HepG2 (cell line): Measurements from ENCODE around the gene RAB15. TPM values are rescaled to one million over a fixed set of nuclear protein-coding genes. Genes with fewer than 3 reads are reported as not detected.

ENCODE experiments used
- CCAR2 ChIP-seq: fragments of 200-400 bp; formaldehyde crosslinking; optimal IDR thresholded peaks from 2 replicates; pipeline ENCODE3; 2018; ENCODE audit warnings: low read depth, mild to moderate bottlenecking, low read length, moderate library complexity
- CREB1 ChIP-seq, 2 experiments: fragments of 450-650 bp in 1 of 2; IDR thresholded peaks; 2 replicates each; pipeline ENCODE4 v1.6.1; 2016 to 2017; ENCODE audit warnings: control low read depth in 1 of 2, mild to moderate bottlenecking in 1 of 2, missing compliant biosample characterization in 1 of 2, missing genetic modification characterization in 1 of 2
- ETV6 ChIP-seq: sonication (generic); formaldehyde crosslinking; conservative IDR thresholded peaks from 2 replicates; pipeline ENCODE4 v1.4.0; 2020; ENCODE audit warnings: missing genetic modification reagents
- HNRNPH1 ChIP-seq: fragments of 200-400 bp; formaldehyde crosslinking; optimal IDR thresholded peaks from 2 replicates; pipeline ENCODE3; 2017; ENCODE audit warnings: mild to moderate bottlenecking, low read depth, low read length
- HNRNPL ChIP-seq: fragments of 200-400 bp; formaldehyde crosslinking; IDR thresholded peaks from 2 replicates; pipeline ENCODE4 v1.6.1; 2017; ENCODE audit warnings: mild to moderate bottlenecking, low read depth, low read length
- KLF12 ChIP-seq: sonication (generic); formaldehyde crosslinking; IDR thresholded peaks from 2 replicates; pipeline ENCODE4 v1.4.0; 2020; ENCODE audit warnings: missing genetic modification reagents, borderline replicate concordance
- KMT2A ChIP-seq: sonication (generic); formaldehyde crosslinking; IDR thresholded peaks from 2 replicates; pipeline ENCODE4 v1.4.0; 2020; ENCODE audit warnings: missing genetic modification reagents
- MIXL1 ChIP-seq: IDR thresholded peaks from 2 replicates; pipeline ENCODE4 v1.6.1; 2016
- NFIC ChIP-seq: IDR thresholded peaks from 2 replicates; pipeline ENCODE4 v1.6.1; 2012; ENCODE audit warnings: mild to moderate bottlenecking, low read length, inconsistent platforms
- NR2C2 ChIP-seq: sonication (generic); formaldehyde crosslinking; IDR thresholded peaks from 2 replicates; pipeline ENCODE4 v1.4.0; 2020; ENCODE audit warnings: missing genetic modification reagents, mild to moderate bottlenecking, moderate library complexity, borderline replicate concordance
- POLR2AphosphoS5 ChIP-seq: IDR thresholded peaks from 2 replicates; pipeline ENCODE4 v1.6.1; 2012; ENCODE audit warnings: low read depth, low read length
- RAD51 ChIP-seq: fragments of 450-650 bp; IDR thresholded peaks from 2 replicates; pipeline ENCODE4 v1.6.1; 2016; ENCODE audit warnings: borderline replicate concordance
- RBFOX2 ChIP-seq: fragments of 200-400 bp; formaldehyde crosslinking; IDR thresholded peaks from 2 replicates; pipeline ENCODE4 v1.6.1; 2017; ENCODE audit warnings: low read depth, mild to moderate bottlenecking, low read length
- SNAI1 ChIP-seq: sonication (generic); formaldehyde crosslinking; IDR thresholded peaks from 2 replicates; pipeline ENCODE4 v1.5.0; 2020; ENCODE audit warnings: mild to moderate bottlenecking, missing genetic modification reagents, borderline replicate concordance
- ZFAT ChIP-seq: sonication (generic); formaldehyde crosslinking; conservative IDR thresholded peaks from 2 replicates; pipeline ENCODE4 v1.8.1; 2023; ENCODE audit warnings: missing genetic modification reagents, inconsistent platforms
- ZFX ChIP-seq: sonication (generic); formaldehyde crosslinking; IDR thresholded peaks from 2 replicates; pipeline ENCODE4 v1.4.0; 2020; ENCODE audit warnings: mild to moderate bottlenecking, low read depth, missing genetic modification reagents, moderate library complexity
- ZKSCAN1 ChIP-seq: fragments of 150-350 bp; IDR thresholded peaks from 2 replicates; pipeline ENCODE4 v1.6.1; 2014; ENCODE audit warnings: low read length
- ZNF143 ChIP-seq: sonication (generic); formaldehyde crosslinking; IDR thresholded peaks from 2 replicates; pipeline ENCODE4 v1.4.0; 2020; ENCODE audit warnings: missing genetic modification reagents
- ZNF232 ChIP-seq: sonication (generic); formaldehyde crosslinking; IDR thresholded peaks from 2 replicates; pipeline ENCODE4 v1.4.0; 2020; ENCODE audit warnings: missing genetic modification reagents, borderline replicate concordance
- ZNF274 ChIP-seq: sonication (generic); formaldehyde crosslinking; IDR thresholded peaks from 2 replicates; pipeline ENCODE4 v1.5.1; 2020; ENCODE audit warnings: mild to moderate bottlenecking, missing genetic modification reagents
- ZNF615 ChIP-seq: sonication (generic); formaldehyde crosslinking; IDR thresholded peaks from 2 replicates; pipeline ENCODE4 v1.5.0; 2020; ENCODE audit warnings: mild to moderate bottlenecking, missing genetic modification reagents, borderline replicate concordance
- ZNF780A ChIP-seq: sonication (generic); formaldehyde crosslinking; IDR thresholded peaks from 2 replicates; pipeline ENCODE4 v1.8.0; 2022; ENCODE audit warnings: mild to moderate bottlenecking, missing genetic modification reagents, moderate library complexity
- polyA plus RNA-seq, 8 experiments: library from polyadenylated mRNA; depleted of rRNA in 3 of 8; stranded (reverse) in 7 of 8; unstranded in 1 of 8; fragments of >200 nt; fragmentation: Illumina TruSeq in 4 of 8; extraction: Trizol in 4 of 8; gene quantifications; 2 replicates each; pipeline versions ENCODE4 v1.2.1 to v1.2.3, GENCODE V29; 2011 to 2016; ENCODE audit warnings: low read depth in 4 of 8, missing spikeins in 1 of 8, mixed read lengths in 1 of 8; ENCODE audit not compliant: insufficient read depth in 1 of 8
- total RNA-seq, 5 experiments: library from RNA; depleted of rRNA; stranded (reverse); fragments of >200 nt; fragmentation: Illumina TruSeq; extraction: Trizol; gene quantifications; 2 replicates each; pipeline ENCODE4 v1.2.3, GENCODE V29; 2016; ENCODE audit warnings: low read depth in 1 of 5
- TF ChIP-seq, protein P1 (sequence below): sonication (generic); formaldehyde crosslinking; IDR thresholded peaks from 2 replicates; pipeline ENCODE4; 2020; ENCODE audit warnings: missing genetic modification reagents, mild to moderate bottlenecking, borderline replicate concordance
- TF ChIP-seq, protein P2 (sequence below): sonication (generic); formaldehyde crosslinking; IDR thresholded peaks from 2 replicates; pipeline ENCODE4 v1.5.0; 2020; ENCODE audit warnings: missing genetic modification reagents
- TF ChIP-seq, protein P3 (sequence below): IDR thresholded peaks from 2 replicates; pipeline ENCODE4 v1.6.1; 2016
- TF ChIP-seq, protein P4 (sequence below): sonication (generic); formaldehyde crosslinking; IDR thresholded peaks from 2 replicates; pipeline ENCODE4 v1.8.1; 2023; ENCODE audit warnings: missing genetic modification reagents, inconsistent platforms, borderline replicate concordance

The RAB15 gene
- total and polyA plus RNA-seq, 2 of the 13 experiments (the other 11 are each of a cell fraction or from before 2014, with no cell fraction given) = 7.4 to 18.5 TPM

DNA sequence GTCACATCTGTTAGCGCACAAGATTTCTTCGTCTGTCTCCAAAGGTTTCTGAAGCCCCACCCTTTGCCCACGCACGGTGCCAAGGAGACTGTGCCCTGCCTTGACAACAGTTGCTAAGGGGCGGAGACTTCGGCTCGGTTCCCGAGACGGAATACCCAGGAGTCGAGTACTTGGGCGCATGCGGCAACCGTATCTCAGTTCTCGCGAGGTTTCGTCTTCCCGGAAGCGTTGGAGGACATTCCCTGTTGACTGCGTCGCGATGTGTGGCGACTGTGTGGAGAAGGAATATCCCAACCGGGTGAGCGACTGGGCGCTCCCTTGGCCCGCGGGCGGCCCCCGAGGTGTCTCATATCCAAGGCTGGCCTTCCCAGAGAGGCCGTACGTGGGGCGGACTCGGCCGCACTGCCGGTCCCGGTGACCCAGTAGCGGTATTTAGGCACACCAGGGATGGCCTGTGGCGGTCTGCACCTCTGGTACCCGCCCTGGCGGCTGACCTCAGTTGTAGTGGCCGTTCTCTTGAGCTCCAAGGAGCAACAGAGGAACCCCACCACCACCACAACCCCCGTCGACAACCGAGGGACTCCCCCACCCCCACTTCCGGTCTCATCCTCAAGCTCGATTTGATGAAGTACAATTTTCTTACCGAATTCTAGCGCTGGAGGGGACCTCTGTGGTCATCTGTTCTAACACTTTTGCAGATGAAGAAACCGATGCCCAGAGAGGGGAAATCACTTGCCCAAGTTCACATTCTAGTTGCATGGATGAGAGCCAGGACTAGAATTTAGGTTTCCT, 57.7 kb downstream of the RAB15 start, which contains the start of gene CHURC1 (continued):
- TF ChIP-seq, protein P1, sequence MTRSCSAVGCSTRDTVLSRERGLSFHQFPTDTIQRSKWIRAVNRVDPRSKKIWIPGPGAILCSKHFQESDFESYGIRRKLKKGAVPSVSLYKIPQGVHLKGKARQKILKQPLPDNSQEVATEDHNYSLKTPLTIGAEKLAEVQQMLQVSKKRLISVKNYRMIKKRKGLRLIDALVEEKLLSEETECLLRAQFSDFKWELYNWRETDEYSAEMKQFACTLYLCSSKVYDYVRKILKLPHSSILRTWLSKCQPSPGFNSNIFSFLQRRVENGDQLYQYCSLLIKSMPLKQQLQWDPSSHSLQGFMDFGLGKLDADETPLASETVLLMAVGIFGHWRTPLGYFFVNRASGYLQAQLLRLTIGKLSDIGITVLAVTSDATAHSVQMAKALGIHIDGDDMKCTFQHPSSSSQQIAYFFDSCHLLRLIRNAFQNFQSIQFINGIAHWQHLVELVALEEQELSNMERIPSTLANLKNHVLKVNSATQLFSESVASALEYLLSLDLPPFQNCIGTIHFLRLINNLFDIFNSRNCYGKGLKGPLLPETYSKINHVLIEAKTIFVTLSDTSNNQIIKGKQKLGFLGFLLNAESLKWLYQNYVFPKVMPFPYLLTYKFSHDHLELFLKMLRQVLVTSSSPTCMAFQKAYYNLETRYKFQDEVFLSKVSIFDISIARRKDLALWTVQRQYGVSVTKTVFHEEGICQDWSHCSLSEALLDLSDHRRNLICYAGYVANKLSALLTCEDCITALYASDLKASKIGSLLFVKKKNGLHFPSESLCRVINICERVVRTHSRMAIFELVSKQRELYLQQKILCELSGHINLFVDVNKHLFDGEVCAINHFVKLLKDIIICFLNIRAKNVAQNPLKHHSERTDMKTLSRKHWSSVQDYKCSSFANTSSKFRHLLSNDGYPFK (CRISPR knock-in tag) = no peak; the same call in 1 of the 2 replicates
- TF ChIP-seq SNAI1 (CRISPR knock-in tag) = peak; percentile 89
- TF ChIP-seq RAD51 = no peak
- TF ChIP-seq MIXL1 (CRISPR knock-in tag) = no peak
- TF ChIP-seq ZNF780A (CRISPR knock-in tag) = no peak
- TF ChIP-seq ZKSCAN1 = no peak
- TF ChIP-seq, protein P2, sequence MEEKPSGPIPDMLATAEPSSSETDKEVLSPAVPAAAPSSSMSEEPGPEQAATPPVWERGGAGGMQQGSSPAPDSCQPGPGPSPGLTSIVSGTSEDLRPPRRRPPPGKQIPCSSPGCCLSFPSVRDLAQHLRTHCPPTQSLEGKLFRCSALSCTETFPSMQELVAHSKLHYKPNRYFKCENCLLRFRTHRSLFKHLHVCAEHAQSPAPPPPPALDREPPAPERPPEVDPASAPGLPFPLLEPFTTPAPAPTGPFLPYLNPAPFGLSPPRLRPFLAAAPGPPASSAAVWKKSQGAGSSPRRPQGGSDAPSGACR (CRISPR knock-in tag) = no peak
- no peak for TF ChIP-seq CCAR2
- 0 out of 2 replicates have a peak, but pooled peaks have one; percentile 38 for TF ChIP-seq ZFAT (CRISPR knock-in tag)
- peak; percentile 77; the same call in 1 of the 2 replicates for TF ChIP-seq ETV6 (CRISPR knock-in tag)
- no peak for TF ChIP-seq ZNF615
- no peak for TF ChIP-seq ZNF232 (CRISPR knock-in tag)
- no peak for TF ChIP-seq CREB1 (IDR thresholded peaks at IDR 0.05)
- no peak for TF ChIP-seq CREB1 (CRISPR knock-in tag; IDR thresholded peaks at IDR 0.05)
- peak; percentile 81 for TF ChIP-seq ZFX (CRISPR knock-in tag)
- TF ChIP-seq KLF12 (CRISPR knock-in tag) = peak; percentile 62; the same call in 1 of the 2 replicates
- TF ChIP-seq HNRNPH1 = no peak
- TF ChIP-seq, protein P3, sequence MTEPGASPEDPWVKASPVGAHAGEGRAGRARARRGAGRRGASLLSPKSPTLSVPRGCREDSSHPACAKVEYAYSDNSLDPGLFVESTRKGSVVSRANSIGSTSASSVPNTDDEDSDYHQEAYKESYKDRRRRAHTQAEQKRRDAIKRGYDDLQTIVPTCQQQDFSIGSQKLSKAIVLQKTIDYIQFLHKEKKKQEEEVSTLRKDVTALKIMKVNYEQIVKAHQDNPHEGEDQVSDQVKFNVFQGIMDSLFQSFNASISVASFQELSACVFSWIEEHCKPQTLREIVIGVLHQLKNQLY (CRISPR knock-in tag) = 0 out of 2 replicates have a peak, but pooled peaks have one; percentile 41
- peak; percentile 21 for TF ChIP-seq ZNF274
- peak; percentile 96 for TF ChIP-seq POLR2AphosphoS5
- TF ChIP-seq NFIC = no peak
- TF ChIP-seq, protein P4, sequence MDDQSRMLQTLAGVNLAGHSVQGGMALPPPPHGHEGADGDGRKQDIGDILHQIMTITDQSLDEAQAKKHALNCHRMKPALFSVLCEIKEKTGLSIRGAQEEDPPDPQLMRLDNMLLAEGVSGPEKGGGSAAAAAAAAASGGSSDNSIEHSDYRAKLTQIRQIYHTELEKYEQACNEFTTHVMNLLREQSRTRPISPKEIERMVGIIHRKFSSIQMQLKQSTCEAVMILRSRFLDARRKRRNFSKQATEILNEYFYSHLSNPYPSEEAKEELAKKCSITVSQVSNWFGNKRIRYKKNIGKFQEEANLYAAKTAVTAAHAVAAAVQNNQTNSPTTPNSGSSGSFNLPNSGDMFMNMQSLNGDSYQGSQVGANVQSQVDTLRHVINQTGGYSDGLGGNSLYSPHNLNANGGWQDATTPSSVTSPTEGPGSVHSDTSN (CRISPR knock-in tag) = no peak
- peak; percentile 76 for TF ChIP-seq HNRNPL
- peak; percentile 93 for TF ChIP-seq KMT2A
- TF ChIP-seq NR2C2 (CRISPR knock-in tag) = peak; percentile 60; the same call in 1 of the 2 replicates
- TF ChIP-seq RBFOX2 = peak; percentile 91
- TF ChIP-seq ZNF143 (CRISPR knock-in tag) = peak; percentile 48; the same call in 1 of the 2 replicates
